Activated CD4-positive, alpha-beta T cell treated with anti-CD3 and anti-CD28 coated beads, Interleukin-2, amount 50 U/mL, for 24 hours (primary cell): ENCODE measurements around the gene KCNMB2.
"Not testable (repeated sequence)": the region's sequence is repeated elsewhere in the genome, so short reads cannot be mapped to it uniquely, and the experiment has no call there.

Source experiments
- DNase-seq, 2 donors: peaks; one replicate each; pipeline ENCODE4 v3.0.0-alpha.2; 2020; ENCODE audit warnings: low read depth in 1 of 2, low spot score in 1 of 2

The KCNMB2 gene

GRCh38 chr3:178536211-178537079 is at the start of gene KCNMB2:
TSS of gene KCNMB2 (plus strand) at chr3:178536436.
- no peak for DNase-seq

- no peak for DNase-seq
Measured at GRCh38 chr3:178486903-178487302, 49.3 kb upstream of the KCNMB2 start.

GRCh38 chr3:178487752-178488151 is 48.5 kb upstream of the KCNMB2 start:
- DNase-seq = no peak

DNA sequence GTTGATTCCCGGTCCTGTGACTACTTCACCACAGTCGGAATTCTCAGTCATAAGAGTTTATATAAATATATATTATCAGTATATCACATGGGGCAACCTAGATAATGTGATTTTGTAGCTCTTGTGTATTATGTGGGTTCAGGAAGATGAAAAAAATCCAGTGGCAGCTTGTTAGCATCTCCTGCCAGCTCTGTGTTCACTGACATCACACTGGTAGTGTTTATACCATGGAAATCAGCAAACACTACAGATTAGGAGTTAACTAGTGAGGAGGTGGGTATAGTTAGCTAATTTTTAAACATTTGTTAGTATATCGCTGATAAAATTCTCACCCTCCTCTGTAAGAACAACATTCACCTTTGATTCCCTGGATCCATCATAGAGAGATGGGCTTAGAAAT is 44.5 kb upstream of the KCNMB2 start:
- DNase-seq = no peak

DNA sequence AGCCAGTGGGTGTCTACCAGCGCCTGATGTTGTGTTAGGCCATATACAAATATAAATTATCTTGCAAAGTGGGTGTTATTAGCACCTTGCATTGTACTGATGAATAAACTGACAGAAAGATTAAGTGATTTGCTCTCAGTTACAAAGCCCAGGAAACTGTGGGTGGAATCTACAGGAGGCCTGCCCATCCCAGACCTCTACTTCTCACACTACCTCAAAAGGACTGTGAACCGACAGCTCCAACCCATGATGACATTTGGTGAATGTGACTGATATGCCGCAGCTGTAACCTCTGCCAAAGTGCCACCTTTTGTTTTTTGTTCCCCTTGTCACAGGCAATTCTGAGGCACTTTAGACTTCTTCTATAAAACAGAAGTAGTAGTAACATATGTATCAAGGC is 43.7 kb upstream of the KCNMB2 start:
- DNase-seq = no peak

DNA sequence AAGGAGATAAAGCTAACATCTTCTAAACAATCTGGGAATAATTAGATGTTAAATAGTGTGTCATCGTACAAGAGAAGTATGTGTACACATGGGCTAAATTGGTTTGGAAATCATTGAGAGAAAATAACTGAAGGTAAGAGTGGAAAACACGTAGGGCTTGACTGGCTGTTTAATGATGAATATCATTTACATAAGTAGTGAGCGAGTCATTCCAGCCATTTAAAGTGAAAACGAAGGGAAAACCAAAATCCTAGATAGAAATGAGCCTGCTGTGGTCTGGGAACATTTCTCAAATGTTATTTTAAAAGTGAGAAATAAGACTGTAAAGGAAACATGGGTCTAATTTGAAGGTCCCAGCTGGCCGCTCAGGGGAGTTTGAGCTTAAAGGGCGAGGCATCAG is 41.9 kb upstream of the KCNMB2 start:
- DNase-seq = no peak

GRCh38 chr3:178496911-178497310 is 39.3 kb upstream of the KCNMB2 start:
- no peak for DNase-seq

- no peak for DNase-seq
Measured at GRCh38 chr3:178498871-178499270, 37.4 kb upstream of the KCNMB2 start.

- DNase-seq = no peak
Measured at GRCh38 chr3:178500631-178501030, 35.6 kb upstream of the KCNMB2 start.

DNA sequence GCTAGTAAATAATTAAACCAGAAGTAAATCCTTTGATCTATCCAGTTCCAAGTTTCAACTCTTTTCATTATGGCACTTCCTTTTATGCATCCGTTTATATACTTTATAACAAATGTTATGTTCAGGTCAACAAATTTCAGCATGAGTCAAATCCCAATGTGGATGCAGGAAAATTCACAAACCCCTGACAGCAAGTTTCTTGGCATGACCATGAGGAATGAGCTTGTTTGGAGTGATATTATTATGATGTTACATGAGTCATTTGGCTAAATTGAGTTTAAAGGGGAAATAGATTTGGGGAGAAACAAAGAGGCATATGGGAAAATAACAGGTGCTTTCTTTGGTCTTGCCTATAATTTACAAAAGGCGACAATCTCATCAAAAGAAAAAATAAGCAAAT is 32.1 kb upstream of the KCNMB2 start:
- DNase-seq = no peak

GRCh38 chr3:178505832-178506231 is 30.4 kb upstream of the KCNMB2 start:
- no peak for DNase-seq

DNA sequence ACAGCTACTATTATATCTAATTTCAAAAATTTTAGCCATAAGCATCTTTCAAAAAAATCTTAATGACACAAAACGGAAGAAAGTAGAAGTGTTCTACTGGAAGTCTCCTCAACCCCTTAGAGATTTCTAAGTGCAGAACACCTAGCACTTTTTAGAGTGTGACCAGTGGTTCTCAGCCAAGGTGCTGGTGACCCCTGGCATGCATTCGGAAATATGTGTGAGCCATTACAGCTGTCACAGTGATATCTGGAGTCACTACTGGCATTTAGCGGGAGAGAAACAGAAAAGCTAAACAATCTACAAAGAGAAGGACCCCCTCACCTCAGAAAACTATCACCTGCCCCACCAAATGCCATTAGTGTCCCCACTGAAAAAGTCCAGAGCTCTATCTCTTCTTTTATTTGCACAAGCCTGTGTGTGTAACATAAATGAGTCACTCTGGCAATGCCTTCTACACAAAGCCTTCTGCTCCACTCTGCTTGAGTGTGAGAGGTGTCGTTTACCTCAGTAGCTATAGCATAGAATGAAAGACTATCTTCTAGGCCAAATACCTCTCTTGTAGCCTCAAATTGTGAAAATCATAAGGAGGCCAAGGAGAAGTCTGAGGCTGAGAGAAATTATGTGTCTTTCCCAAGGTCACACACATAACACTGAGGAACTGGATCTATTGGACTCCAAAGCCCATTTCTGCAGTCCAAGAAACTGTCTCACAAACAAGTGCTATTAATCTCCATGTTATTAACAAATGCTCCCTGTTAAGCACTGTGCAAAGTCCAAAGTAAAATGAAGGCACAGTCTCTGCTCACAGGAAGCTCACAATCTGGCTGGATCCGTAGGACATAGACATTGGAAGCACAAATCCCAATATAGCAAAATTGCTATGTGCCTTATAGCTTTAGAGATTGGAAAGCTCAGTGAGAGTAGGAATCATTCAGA is 28.5 kb upstream of the KCNMB2 start:
- DNase-seq = no peak

DNA sequence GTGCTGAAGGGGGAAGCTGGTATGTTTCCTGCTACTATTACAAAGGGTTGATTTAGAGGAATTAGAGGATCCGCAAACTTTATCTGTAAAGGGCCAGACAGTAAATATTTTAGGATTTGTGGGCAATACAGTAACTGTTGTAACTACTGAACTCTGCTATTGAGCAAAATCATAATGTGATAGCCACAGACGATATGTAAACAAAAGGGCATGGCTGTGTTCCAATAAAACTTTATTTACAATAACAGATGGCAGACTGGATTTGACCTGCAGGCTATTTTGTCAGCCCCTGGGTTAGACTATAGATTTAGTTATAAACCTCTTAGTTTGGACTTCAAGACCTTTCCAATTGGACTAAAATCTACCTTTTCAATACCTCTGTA is 27.8 kb upstream of the KCNMB2 start:
- DNase-seq = no peak

GRCh38 chr3:178510496-178510895 is 25.7 kb upstream of the KCNMB2 start:
- no peak for DNase-seq

- DNase-seq = no peak
Measured at GRCh38 chr3:178512647-178513046, 23.6 kb upstream of the KCNMB2 start.

DNA sequence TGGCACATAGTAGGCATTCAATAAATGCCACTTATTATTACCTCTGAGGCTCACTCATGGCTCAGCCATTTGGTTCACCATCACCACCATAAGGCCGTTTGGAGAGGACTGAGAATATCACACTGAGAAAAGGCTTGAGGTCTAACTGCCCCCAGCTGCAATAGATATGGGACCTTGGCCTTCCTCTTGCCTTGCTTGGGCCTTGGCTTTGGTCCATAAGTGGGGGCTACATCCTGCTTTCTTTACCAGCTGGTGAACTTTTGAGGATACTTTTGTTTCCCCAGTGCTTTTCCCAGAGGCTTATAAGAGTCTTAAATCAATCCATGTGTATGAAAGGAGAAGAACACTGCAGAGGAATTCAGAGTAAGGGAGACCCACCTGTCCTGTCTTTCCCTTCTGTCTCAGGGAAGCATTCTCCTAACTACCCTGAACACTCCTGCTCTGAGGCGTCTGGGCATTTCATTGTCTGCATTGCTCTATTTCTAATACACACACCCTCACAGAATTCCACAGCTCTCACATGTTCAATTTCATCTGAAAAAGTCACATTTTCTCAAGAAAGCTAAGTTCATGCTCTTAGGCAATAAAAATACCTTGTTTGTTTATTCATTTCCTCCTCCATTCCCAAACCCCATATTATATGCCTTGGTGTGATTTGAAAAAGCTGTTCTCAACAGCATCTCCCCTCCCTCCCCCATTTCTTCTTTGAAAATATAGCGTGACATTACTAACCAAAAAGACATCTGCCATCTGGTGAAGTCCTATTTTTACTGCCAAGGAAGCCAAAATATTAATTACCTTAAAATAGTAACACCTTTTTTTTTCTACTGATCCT is 22.5 kb upstream of the KCNMB2 start:
- DNase-seq = no peak

DNA sequence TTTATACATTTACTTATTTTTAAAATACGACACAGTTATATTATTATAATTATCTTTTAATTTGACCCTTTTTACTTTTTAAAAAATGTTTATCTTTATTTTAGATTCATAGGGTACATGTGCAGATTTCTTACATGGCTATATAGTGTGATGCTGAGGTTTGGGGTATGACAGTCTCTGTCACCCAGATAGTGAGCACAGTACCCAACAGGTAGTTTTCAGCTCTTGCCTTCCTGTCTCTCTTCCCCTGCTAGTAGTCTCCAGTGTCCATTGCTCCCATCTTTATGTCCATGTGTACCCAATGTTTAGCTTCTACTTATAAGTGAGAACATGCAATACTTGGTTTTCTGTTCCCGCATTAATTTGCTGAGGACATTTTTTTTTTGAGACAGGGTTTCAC is 21.8 kb upstream of the KCNMB2 start:
- DNase-seq = no peak

DNA sequence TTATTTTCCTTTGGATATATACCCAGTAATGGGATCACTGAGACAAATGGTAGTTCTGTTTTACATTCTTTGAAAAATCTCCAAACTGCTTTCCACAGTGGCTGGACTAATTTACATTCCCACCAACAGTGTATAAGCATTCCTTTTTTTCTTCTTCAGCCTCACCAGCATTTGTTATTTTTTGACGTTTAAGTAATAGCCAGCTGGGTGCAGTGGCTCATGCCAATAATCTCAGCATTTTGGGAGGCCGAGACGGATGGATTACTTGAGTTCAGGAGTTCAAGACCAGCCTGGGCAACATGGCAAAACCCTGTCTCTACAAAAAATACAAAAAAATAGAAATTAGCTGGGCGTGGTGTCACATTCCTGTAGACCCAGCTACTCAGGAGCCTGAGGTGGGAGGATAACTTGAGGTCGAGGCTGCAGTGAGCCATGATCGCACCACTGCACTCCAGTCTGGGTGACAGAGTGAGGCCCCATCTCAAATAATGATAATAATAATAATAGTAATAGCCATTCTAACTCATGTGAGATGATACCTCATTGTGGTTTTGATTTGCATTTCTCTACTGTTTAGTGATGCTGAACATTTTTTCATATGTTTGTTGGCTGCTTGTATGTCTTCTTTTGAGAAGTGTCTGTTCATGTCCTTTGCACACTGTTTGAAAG is 21.0 kb upstream of the KCNMB2 start:
- not testable (repeated sequence) for DNase-seq

- DNase-seq = no peak
Measured at GRCh38 chr3:178517665-178518334, 18.4 kb upstream of the KCNMB2 start.
